GM18519 (cell line): ENCODE measurements around the gene RAP1A.
"Not testable (repeated sequence)": the region's sequence is repeated elsewhere in the genome, so short reads cannot be mapped to it uniquely, and the experiment has no call there.

ENCODE experiments used
- ATAC-seq: cut with Tn5 transposase; IDR thresholded peaks from one replicate; pipeline ENCODE4 v1.9.1; 2021; ENCODE audit warnings: mild to moderate bottlenecking, moderate library complexity; ENCODE audit not compliant: unreplicated experiment, low FRiP score

RAP1A gene

GRCh38 chr1:111625276-111625675, 5.7 kb downstream of the RAP1A start:
- ATAC-seq = no peak

GRCh38 chr1:111628153-111628552, 8.6 kb downstream of the RAP1A start:
- no peak for ATAC-seq

GRCh38 chr1:111629190-111629954, 9.8 kb downstream of the RAP1A start:
- ATAC-seq = no peak

- no peak for ATAC-seq
These were observed 11.0 kb downstream of the RAP1A start for GRCh38 chr1:111630567-111630966.

- no peak for ATAC-seq
These were observed 11.9 kb downstream of the RAP1A start for GRCh38 chr1:111631502-111631901.

- ATAC-seq = not testable (repeated sequence)
These were observed 13.2 kb downstream of the RAP1A start for GRCh38 chr1:111632771-111633170.

- no peak for ATAC-seq
These were observed 14.2 kb downstream of the RAP1A start for GRCh38 chr1:111633736-111634247.

GRCh38 chr1:111635324-111636009, 15.9 kb downstream of the RAP1A start:
- no peak for ATAC-seq

- ATAC-seq = no peak
These were observed 18.7 kb downstream of the RAP1A start for GRCh38 chr1:111638320-111638719.

GRCh38 chr1:111639602-111640198, 20.1 kb downstream of the RAP1A start:
- ATAC-seq = no peak

GRCh38 chr1:111643097-111643496, 23.5 kb downstream of the RAP1A start:
- ATAC-seq = no peak

- ATAC-seq = no peak
These were observed 24.1 kb downstream of the RAP1A start for GRCh38 chr1:111643696-111644095.

GRCh38 chr1:111644506-111644905, 24.9 kb downstream of the RAP1A start:
- no peak for ATAC-seq

GRCh38 chr1:111647736-111648135, 28.1 kb downstream of the RAP1A start:
- no peak for ATAC-seq

- ATAC-seq = no peak
These were observed 29.2 kb downstream of the RAP1A start for GRCh38 chr1:111648806-111649205.

- no peak for ATAC-seq
These were observed 29.6 kb downstream of the RAP1A start for GRCh38 chr1:111649227-111649626.

- ATAC-seq = no peak
These were observed 30.1 kb downstream of the RAP1A start for GRCh38 chr1:111649648-111650047.

GRCh38 chr1:111653709-111654108, 34.1 kb downstream of the RAP1A start:
- no peak for ATAC-seq

GRCh38 chr1:111654839-111655238, 35.2 kb downstream of the RAP1A start:
- ATAC-seq = peak; percentile 53

- no peak for ATAC-seq
These were observed 36.8 kb downstream of the RAP1A start for GRCh38 chr1:111656086-111657017.
